Measurements from ENCODE around the gene GLCCI1.

DNA sequence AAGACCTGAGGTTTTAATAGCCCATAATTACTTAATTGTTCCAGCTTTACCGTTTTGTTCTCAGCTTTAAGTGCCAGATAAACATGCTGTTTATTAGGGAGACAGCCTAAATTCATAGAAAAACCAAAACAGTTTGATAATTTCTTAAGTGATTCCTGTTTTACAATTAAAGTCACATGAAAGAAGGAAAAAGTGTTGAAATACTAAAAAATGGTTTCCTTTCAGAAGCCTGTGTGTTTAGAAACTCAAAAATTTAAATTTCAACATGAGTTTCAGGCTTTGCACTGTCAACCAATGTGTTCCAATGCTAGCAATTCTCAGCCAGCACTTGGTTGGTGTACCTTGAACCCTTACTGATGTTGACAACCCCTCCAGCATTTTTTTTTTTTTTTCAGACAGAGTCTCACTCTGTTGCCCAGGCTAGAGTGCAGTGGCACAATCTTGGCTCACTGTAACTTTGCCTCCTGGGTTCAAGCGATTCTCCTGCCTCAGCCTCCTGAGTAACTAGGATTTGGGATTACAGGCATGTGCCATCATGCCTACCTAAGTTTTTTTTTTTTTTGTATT lies 158.1 kb downstream of the GLCCI1 start:
- TF ChIP-seq, protein P1, sequence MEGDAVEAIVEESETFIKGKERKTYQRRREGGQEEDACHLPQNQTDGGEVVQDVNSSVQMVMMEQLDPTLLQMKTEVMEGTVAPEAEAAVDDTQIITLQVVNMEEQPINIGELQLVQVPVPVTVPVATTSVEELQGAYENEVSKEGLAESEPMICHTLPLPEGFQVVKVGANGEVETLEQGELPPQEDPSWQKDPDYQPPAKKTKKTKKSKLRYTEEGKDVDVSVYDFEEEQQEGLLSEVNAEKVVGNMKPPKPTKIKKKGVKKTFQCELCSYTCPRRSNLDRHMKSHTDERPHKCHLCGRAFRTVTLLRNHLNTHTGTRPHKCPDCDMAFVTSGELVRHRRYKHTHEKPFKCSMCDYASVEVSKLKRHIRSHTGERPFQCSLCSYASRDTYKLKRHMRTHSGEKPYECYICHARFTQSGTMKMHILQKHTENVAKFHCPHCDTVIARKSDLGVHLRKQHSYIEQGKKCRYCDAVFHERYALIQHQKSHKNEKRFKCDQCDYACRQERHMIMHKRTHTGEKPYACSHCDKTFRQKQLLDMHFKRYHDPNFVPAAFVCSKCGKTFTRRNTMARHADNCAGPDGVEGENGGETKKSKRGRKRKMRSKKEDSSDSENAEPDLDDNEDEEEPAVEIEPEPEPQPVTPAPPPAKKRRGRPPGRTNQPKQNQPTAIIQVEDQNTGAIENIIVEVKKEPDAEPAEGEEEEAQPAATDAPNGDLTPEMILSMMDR (IDR thresholded peaks at IDR 0.05): no peak
- TF ChIP-seq POLR2A (IDR thresholded peaks at IDR 0.05): no peak
- TF ChIP-seq POLR2AphosphoS5 (IDR thresholded peaks at IDR 0.05): no peak
- no peak for TF ChIP-seq EP300 (IDR thresholded peaks at IDR 0.05)
